Retinal pigment epithelial cell (primary cell): Measurements from ENCODE around the gene EIF5A2.

Source experiments
- DNase-seq: peaks from one replicate; pipeline ENCODE4 v3.0.0-alpha.2; 2010; ENCODE audit warnings: low read depth
- H3K4me3 ChIP-seq: 2 replicates; pipeline ENCODE4 v1.5.1; 2011; ENCODE audit warnings: mild to moderate bottlenecking, low read length, control low read depth, moderate library complexity
- CTCF ChIP-seq: conservative IDR thresholded peaks from 2 replicates; pipeline ENCODE4 v1.5.1; 2011; ENCODE audit warnings: low read depth, low read length, control low read depth, inconsistent platforms

The EIF5A2 gene

GRCh38 chr3:170844377-170844776 lies 64.1 kb downstream of the EIF5A2 start:
- DNase-seq: no peak
- TF ChIP-seq CTCF: no peak
- no peak overlapping the region for H3K4me3 ChIP-seq

- no peak for TF ChIP-seq CTCF
- DNase-seq: no peak
- H3K4me3 ChIP-seq: no peak overlapping the region
These were observed 68.1 kb downstream of the EIF5A2 start for GRCh38 chr3:170840291-170840859.

- DNase-seq: no peak
- TF ChIP-seq CTCF: no peak
- H3K4me3 ChIP-seq: no peak overlapping the region
These were observed 68.8 kb downstream of the EIF5A2 start for GRCh38 chr3:170839518-170840100.
